Stimulated activated naive CD8-positive, alpha-beta T cell treated with anti-CD3 and anti-CD28 coated beads, Interleukin-15, Interleukin-2, amounts not matched to agents 100 U/mL and 50 U/mL, for 24 hours (primary cell): ENCODE data around the gene DLEC1.
"Not testable (repeated sequence)": the region's sequence is repeated elsewhere in the genome, so short reads cannot be mapped to it uniquely, and the experiment has no call there.

Experiments
- ATAC-seq: fragments of 150-1000 bp; cut with Tn5 transposase; one replicate; pipeline ENCODE4 v1.10.0; 2021
- DNase-seq: peaks from one replicate; pipeline ENCODE4 v3.0.0; 2021

DLEC1 gene

DNA sequence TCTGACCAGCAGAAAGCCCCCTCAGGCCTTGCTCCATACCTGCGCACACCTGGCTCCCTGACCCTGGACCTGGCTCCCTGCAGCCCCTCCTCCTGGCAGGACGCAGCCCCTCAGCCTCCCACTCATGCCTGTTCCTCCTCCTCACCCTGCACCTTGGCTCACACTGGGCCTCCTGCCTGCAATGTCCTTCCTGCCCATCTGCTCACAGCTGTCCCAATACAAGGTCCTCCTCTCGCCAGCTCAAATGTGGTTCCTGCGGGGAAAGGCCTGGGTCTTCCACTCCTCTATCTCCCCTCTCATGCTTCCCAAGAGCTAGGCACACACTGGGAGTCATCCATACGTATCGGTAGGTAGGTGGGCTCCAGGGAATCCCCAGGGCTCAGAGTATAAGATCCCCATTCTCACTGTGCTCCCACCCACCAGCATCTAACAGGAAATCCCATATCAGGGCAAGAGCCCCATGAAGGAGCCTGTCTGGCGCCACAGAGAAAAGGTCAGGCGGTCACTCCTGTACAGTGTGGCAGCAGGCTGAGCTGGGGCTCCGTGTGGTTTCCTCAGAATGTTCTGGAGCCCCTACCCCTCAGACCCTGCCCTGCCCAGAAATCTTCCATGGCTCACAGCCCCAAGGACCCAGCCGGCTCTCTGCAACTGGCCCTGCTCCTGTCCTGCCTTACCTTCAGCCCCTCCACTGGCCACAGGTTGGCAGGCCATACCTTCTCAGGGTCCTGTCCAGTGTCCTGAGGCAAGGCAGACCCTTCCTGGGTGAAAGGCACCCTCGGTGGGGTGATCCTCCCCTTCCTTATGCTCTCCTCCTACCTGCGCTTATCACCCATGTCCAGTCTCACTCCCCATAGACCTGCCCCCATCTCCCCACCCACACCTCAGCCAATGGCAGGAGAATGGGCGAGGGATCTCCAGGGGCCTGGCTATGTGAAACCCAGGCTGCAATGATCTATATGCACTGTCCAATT, 20.4 kb upstream of the DLEC1 start:
- ATAC-seq (no peak), DNase-seq (no peak)

- ATAC-seq (no peak), DNase-seq (no peak)
These were observed 19.2 kb upstream of the DLEC1 start for GRCh38 chr3:38019658-38020341.

DNA sequence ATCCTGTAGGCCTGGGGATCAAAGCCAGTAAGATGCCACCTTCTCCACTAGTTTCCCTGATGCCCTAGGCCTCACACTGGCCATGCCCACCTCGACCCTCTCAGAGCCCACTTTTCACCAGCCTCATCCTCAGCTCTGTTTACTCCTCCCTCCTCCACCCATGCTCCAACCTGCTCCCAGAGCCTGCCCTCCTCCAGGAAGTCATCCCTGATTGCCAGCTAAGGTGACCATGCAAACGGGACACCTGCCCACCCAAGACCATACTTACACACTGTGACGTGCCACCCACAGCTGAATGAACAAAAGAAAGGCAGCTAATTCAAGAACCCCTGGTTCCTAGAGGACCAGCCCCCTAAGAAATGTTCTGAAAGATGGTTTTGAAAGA, 18.7 kb upstream of the DLEC1 start:
- ATAC-seq, result no peak
- DNase-seq, result no peak

- no peak for ATAC-seq
- DNase-seq, result no peak
These were observed 17.8 kb upstream of the DLEC1 start for GRCh38 chr3:38021196-38021595.

- no peak for ATAC-seq
- no peak for DNase-seq
These were observed 16.7 kb upstream of the DLEC1 start for GRCh38 chr3:38022301-38022700.

DNA sequence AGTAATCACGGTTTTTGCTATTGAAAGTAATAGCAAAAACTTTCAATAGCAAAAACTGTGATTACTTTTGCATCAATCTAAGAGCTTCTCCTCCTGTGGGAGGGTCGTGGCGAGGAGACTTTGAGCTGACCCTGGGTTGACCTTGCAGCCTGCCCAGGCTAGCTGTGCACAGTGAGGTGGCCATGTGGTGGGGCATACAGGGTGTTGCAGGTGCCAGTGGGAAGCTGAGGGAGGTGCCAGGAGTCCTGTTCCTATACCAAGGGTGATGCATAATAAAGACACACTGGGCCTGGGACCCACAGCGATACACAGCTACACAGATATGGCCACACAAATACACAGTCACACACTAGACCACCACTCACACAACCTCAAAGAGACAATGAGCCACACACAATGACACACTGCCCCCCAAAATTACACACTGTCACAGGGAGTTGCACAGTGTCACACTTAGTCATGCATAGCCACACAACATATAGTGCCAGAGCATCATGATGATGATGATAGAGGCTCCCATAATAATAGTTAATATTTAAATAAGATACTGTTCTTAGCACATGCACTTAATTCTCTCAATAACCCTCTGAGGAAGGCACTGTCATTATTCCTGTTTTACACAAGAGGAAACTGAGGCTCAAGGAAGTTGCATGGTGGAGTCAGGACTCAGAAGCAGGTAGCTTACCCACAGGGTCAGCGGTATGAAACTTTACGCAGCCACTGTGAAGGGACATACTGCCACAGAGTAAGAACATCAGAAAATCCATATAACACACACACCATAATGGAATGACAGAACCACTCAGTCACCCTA, 15.9 kb upstream of the DLEC1 start:
- ATAC-seq, result no peak
- no peak for DNase-seq

DNA sequence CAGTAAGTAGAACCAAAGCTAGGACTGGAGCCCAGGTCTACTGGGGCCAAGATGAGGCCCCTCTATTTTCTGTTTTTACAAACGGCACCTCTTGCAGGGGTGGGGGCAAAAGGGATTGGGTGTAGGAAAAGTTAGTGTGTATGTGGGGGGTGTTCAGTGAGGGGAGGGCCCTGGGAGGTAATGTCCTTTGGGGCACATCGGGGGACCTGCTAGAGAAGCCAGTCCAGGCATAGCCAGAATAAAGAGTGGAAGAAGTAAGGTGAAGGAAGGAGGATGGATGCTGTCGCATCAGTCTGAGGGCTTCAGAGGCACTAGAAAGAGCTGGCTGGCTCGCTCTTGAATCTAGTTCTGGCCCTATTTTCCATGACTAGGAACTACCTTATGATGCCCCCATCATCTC, 12.2 kb upstream of the DLEC1 start:
- ATAC-seq, result no peak
- DNase-seq, result no peak

- no peak for DNase-seq
- no peak for ATAC-seq
These were observed 11.2 kb upstream of the DLEC1 start for GRCh38 chr3:38027466-38028465.

GRCh38 chr3:38028621-38029361, 10.2 kb upstream of the DLEC1 start:
- ATAC-seq, result no peak

GRCh38 chr3:38029400-38030125, 9.4 kb upstream of the DLEC1 start, which contains the start of gene PLCD1:
Gene PLCD1, minus strand, starts transcription at chr3:38029642. Its CDS starts 103 bp downstream, at chr3:38029539.
- DNase-seq, result peak; percentile 35
- no peak for ATAC-seq

More at GRCh38 chr3:38028621-38029361, 10.2 kb upstream of the DLEC1 start:
- DNase-seq, result no peak

- DNase-seq (no peak), ATAC-seq (no peak)
These were observed 8.6 kb upstream of the DLEC1 start for GRCh38 chr3:38030126-38031021.

- DNase-seq (peak; percentile 31), ATAC-seq (peak; percentile 67)
These were observed 7.7 kb upstream of the DLEC1 start for GRCh38 chr3:38031022-38031994.

- ATAC-seq (no peak), DNase-seq (no peak)
These were observed 6.6 kb upstream of the DLEC1 start for GRCh38 chr3:38032328-38032865.

GRCh38 chr3:38033586-38033985, 5.4 kb upstream of the DLEC1 start:
- not testable (repeated sequence) for DNase-seq, ATAC-seq

DNA sequence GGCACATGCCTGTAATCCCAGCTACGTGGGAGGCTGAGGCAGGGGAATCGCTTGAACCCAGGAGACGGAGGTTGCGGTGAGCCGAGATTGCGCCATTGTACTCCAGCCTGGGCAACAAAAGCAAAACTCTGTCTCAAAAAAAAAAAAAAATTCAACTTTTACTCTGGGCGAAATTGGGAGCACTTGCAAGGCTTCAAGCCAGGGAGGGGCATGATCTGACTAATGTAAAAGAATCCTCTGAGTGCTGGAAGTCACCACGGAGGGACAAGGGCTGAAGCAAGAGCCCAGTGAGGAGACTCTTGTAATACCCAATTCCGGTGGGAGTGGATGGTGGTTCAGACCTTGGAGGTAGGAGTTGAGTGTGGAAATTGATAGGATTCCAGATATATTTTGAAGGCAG, 4.7 kb upstream of the DLEC1 start:
- ATAC-seq, DNase-seq: not testable (repeated sequence)

DNA sequence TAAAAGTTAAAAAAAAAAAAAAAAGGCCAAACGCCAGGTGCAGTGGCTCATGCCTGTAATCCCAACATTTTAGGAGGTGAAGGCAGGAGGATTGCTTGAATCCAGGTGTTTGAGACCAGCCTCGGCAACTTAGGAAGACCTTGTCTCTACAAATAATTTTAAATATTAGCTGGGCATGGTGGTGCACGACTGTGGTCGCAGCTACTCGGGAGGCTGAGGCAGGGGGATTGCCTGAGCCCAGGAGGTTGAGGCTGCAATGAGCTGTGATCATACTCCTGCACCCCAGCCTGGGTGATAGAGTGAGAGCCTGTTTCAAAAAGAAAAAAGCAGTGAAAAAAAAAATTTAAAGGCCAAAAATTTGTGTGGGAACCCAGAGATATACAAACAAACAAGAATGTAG, 2.7 kb upstream of the DLEC1 start:
- DNase-seq, result no peak
- no peak for ATAC-seq

GRCh38 chr3:38036906-38037305, 2.1 kb upstream of the DLEC1 start:
- ATAC-seq (no peak), DNase-seq (no peak)
